Medulla oblongata (tissue), 1 donor: ENCODE results near the gene CA10.
A peak's percentile ranks its signal among the peaks of the same experiment; 100 is the strongest.

Experiments
- DNase-seq: peaks from one replicate; pipeline ENCODE4 v3.0.0-alpha.2; 2015; ENCODE audit errors: extremely low spot score

Gene CA10

GRCh38 chr17:52147431-52147830, 11.1 kb downstream of the CA10 start:
- DNase-seq: no peak

GRCh38 chr17:52145476-52145875, 13.0 kb downstream of the CA10 start:
- no peak for DNase-seq

GRCh38 chr17:52143542-52143941, 15.0 kb downstream of the CA10 start:
- DNase-seq: no peak

GRCh38 chr17:52140601-52141000, 17.9 kb downstream of the CA10 start:
- DNase-seq: no peak

- DNase-seq: no peak
Observed at GRCh38 chr17:52138752-52139151, 19.8 kb downstream of the CA10 start.

GRCh38 chr17:52138350-52138749, 20.2 kb downstream of the CA10 start:
- no peak for DNase-seq

GRCh38 chr17:52136166-52136565, 22.3 kb downstream of the CA10 start:
- no peak for DNase-seq

- DNase-seq: no peak
Observed at GRCh38 chr17:52134641-52135040, 23.9 kb downstream of the CA10 start.

- DNase-seq: no peak
Observed at GRCh38 chr17:52128721-52129120, 29.8 kb downstream of the CA10 start.

GRCh38 chr17:52124993-52125392, 33.5 kb downstream of the CA10 start:
- DNase-seq: no peak

- no peak for DNase-seq
Observed at GRCh38 chr17:52124561-52124960, 34.0 kb downstream of the CA10 start.

- DNase-seq: no peak
Observed at GRCh38 chr17:52120465-52120864, 38.0 kb downstream of the CA10 start.

GRCh38 chr17:52110923-52111581, 47.5 kb downstream of the CA10 start:
- DNase-seq: no peak

GRCh38 chr17:52106638-52107261, 51.8 kb downstream of the CA10 start:
- DNase-seq: peak; percentile 70

GRCh38 chr17:52106072-52106471, 52.4 kb downstream of the CA10 start:
- DNase-seq: no peak

- DNase-seq: no peak
Observed at GRCh38 chr17:52105591-52105990, 52.9 kb downstream of the CA10 start.

GRCh38 chr17:52096056-52096455, 62.5 kb downstream of the CA10 start:
- no peak for DNase-seq

- no peak for DNase-seq
Observed at GRCh38 chr17:52084176-52084575, 74.3 kb downstream of the CA10 start.

- DNase-seq: no peak
Observed at GRCh38 chr17:52079496-52079895, 79.0 kb downstream of the CA10 start.

- no peak for DNase-seq
Observed at GRCh38 chr17:52071712-52072111, 86.8 kb downstream of the CA10 start.

- no peak for DNase-seq
Observed at GRCh38 chr17:52064791-52065211, 93.7 kb downstream of the CA10 start.

GRCh38 chr17:52049496-52049895, 109.0 kb downstream of the CA10 start:
- DNase-seq: no peak

- DNase-seq: no peak
Observed at GRCh38 chr17:52049051-52049450, 109.5 kb downstream of the CA10 start.
